NCI-H524 (cell line): ENCODE measurements around the gene DRC3.

Source experiments
- DNase-seq, 2 experiments: peaks; one replicate each; lab custom pipeline; 2025; lab: John Stamatoyannopoulos, UW

The DRC3 gene

DNA sequence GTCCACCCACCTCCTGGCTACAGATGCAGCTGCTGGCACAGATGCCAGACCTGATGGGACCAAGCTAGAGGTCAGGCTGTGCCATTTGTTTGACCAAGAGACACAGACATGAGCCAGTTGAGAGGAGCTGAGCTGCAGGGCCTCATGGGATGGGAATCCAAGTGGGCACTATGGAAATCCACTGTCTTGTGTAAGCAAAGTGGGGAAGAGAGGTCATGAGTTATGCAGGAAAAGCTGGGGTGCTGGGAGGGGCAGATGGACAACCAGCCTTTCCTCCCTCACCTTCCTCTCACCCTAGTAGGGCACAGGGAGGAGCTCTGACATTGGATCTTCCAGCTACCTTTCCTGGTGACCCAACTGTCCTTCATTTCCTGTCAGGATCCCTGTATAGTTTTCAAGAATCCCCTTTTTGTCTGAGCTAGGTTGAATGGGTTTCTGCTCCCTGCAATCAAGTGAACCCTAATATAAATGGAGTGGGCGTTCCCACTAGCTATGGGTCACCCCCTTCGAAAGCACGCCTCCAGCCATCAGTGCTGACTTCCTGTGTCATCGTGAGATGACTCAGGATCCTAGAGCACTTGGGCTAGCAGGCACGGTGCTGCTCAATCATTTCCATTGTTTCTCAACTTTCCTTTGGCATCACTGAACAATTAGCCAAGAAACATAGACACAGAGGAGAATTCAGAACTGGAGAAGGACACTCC, 52.7 kb downstream of the DRC3 start:
- DNase-seq, result no peak

DNA sequence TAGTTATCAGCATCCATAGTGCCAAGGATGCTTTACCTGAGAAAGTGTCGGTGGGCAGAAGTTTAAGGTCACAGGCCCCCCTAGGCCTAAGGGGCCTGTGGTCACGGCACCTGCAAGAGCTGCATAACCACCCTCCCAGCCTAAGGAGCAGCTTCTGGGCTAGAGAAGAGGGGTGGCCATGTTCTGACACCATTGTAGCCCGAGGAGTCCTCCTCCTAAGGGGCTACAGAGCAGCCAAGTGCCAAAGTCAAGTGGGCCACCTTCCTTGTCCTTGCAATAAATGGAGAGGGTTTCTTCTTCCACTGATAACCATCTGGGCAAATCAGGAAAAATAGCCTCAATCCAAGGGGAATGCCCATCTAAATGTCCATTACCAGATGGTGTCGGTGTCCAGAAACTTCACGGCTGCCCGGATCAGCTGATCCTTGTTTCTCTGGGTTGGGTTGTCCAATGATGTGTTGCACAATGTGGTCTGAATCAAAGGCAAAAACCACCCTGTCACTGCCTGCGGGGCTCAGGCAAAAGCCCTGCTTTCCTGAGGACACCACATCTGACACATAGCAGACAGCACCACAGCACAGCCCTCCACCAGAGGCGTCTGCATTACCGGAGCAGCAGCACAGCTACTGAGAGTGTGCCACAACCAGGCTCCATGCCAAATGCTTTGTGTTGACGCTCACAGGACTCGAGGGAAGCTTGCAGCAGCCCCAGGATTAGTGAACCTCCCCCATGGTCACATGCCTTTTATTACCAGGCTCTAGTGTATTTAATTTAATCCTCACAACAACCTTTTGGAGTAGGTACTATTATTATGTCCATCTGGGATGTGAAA, 53.5 kb downstream of the DRC3 start:
- DNase-seq, result peak; percentile 79 to 88

DNA sequence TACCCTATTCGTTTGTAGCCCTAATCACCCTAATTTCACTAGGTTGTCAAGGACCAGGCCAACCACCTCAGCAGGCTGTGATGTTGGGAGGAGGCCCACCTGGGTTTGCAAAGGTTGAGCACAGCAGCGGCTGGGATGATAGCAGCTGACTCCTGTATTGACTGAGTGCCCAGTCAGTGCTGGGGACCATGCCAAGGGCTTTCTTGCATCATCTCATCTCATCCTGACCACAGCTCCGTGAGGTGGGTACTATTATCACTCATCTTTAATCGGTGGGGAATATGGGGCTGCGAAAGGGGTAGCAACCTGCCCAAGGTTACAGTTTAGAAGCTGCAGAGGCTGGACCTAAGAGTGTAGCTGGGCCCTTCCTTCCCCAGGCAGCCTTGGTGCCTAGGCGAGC, 54.6 kb downstream of the DRC3 start:
- DNase-seq, result no peak

DNA sequence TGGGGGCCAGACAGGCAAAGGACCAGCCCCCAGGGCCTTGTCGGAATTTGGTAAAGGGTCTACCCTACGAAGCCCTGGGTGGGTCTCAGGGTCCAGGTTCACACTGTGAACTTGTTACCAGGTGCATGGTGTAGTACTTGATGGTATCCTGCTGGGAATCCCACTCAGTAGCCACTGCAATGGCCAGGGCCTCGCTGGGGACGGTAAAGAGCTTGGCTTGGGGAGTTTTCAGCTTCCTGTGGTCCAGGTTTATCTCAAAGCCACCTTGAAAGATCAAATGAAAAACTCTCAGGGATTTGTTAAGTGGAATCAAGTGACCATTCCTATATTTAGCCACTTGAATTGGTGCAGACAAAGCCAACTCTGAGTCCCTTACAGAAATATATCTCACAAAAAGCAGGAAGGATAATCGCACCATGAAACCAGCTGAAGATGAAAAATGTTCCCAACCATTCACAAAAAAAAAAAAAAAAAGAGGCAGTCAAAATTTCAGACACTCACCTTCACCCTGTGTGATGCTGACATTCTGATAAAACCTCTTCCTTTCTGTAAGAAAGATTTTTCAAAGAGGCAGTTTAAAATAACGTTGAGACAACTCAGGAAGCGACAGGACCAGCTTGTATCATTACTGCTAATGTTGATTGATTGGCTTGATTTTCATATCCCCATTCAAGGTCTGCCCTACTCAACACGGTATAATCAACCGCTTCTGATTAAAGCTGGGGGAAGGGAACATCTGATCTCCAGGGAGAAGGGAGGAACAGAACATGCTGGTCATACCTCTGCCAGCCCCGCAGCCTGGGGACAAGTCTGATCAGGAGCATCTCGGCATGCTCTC, 55.7 kb downstream of the DRC3 start:
- DNase-seq, result peak; percentile 88 to 90

DNA sequence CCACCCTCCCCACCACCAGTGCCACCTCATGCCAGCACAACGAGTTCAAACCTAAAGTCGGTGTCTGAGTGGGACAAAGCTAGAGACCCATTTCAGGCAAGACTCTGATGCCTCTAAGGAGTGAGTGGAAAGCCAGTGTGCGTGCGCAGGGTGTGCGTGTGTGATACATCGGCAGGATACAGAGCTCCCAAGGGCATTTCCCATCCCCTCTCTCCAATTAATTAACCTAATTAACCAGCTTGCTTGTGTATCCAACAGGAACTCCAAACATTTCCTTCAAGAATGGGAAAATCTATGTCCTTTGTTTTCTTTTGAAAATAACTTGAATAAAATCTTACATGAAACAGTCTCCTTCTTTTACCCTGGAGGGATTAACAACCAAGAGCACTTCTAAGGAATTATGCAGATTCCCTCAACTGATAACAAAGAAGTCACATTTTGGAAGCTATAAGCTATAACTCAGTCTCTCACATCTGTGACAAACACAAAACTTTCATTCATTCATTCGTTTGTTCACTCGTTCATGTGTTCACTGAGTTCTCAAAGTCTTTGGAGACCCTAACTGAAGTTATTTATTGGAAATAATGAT, 56.4 kb downstream of the DRC3 start:
- peak; percentile 88 to 90 for DNase-seq

DNA sequence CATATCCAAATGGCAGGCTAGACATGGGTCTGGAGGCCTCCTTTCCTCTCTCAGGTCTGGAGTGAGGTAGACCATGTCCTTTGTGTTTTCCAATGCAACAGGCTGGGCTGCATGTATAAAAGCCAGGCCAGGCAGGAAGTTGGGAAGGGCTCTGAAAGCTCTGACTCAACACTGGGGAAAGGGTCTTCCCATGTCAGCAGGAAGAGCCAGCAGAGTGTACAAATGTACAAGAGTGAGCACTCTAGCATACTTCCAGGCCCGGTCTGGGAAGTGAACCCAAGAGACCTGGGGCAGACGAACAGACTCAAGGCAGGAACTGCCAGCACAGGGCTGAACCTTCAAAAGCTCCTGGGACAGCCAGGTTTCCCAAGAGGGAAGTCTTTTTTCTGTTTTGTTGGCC, 59.3 kb downstream of the DRC3 start:
- DNase-seq, result no peak

DNA sequence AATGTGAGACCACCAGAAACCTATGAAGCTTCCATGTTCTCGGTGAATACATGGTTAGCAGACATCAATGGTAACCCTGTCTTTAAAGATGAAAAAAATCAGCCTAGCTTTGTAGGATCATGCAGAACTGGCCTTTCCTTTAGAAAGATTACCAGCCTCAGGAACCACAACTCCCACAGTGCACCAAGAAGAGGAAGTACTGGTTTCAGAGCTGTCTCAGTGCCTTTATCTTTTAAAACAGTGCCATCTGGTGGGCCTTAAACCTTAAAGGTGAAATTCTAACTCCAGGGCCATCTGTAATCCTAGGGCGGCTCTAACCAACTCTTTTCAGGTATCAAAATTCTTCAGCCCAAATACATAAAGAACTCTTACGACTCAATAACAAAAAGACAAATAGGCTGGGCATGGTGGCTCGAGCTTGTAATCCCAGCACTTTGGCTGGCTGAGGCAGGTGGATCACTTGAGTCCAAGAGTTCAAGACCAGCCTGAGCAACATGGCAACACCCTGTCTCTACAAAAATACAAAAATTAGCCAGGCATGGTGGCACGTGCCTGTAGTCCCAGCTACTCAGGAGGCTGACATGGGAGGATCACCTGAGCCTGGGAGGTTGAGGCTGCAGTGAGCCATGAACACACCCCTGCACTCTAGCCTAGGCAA, 60.9 kb downstream of the DRC3 start:
- peak; percentile 56 to 85 for DNase-seq

DNA sequence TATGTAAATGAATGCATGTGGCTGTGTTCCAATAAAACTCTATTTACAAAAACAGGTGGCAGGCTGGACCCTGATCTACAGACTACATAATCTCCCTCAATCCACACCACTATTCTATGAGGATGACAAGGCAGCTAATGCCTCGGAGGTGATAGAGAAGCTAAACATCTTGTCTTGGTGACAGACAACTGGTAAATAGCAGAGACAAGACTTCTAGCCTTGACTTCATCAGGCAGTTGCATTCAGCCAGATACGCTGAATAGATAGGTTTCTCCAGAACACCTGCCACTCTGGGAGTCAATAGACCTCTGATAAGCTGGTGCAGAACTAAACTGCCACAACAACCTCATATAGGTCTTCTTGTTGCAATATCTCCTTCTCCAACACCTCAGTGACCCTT, 63.0 kb downstream of the DRC3 start:
- no peak for DNase-seq

DNA sequence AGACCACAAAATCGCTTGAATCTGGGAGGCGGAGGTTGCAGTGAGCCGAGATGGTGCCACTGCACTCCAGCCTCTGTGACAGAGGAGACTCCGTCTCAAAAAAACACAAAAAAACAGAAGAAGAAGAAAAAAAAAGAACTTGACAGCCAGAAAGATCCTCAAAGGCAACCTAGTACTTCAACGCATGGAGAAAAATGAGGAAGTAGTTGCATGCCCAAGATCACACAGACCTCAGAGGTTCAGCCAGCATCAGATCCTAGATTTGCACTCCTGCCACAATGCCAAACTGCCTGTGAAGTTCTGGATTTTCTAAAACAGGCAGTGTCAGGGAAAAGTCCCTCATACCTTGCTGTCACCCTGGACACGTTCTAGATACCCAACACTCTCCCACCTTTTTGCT, 64.8 kb downstream of the DRC3 start:
- DNase-seq, result no peak

DNA sequence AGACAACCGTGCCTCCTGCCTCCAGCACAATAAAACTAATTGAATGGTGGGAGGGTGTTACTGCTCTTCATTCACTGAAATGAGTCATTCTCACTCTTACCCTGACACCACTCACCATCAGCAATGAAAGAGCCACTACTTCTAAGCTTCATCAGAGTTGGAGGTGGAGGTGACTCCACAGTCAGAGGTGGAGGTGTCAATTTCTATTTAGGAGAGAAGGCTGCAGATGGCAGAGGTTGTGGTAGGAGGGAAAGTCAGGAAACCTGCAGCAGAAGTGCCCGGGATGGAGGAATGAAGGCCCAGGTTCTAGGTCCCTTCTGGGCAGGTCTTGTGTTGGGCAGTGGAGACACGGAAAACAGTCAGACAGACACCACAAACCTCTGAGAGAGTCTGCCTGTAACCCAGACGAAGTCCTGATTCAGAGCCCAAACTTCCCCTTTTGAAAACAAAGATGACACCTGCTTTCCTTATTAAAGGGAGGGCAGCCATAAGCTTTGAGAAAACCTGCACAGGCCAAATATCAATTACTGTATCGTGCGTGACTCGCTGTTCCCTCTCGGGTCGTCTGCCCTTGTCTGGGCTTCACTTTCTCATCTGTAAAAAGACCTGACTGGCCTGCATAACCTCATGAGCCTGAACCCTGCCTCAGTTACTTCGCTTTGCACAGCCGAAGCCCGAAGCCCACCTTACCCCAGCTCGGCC, 65.6 kb downstream of the DRC3 start:
- no peak for DNase-seq

DNA sequence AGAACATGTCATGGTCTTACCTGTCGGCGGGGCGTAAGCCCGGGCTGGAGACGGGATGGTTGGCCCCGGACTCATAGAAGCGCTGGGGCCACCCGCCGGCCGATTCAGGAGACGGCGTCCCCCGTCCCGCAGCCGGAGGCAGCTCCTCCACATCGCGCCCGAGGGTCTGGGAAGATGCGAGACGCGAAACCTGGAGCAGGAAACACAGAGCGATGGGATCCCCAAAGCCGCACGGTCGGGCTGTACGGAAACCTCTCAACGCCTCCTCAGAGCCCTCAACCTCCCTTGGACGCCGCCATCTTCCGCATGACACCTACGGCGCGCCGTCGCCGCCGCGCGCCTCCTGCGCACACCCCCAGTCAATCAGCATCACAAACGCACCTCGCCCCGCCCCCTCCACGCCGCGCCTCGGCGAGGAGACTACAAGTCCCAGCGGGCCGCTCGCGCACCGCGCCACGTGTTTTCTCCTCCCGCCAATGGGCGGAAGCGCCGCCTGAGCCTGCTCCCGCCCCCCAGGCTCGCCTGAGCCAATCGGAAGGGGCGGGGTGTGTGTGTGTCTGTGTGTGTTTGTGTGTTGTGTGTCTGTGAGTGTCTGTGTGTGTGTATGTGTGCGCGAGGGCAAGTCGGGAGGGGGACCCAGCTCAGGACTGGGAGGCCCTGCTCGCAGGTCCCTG, 66.3 kb downstream of the DRC3 start, which contains the start of the genes ATPAF2 and GID4:
ATPAF2 (minus strand) TSS at position 308 of the 674 bp plus-strand sequence; CDS start at position 153, 155 bp downstream.
GID4 (plus strand) TSS at position 548 of the 674 bp plus-strand sequence; CDS start at position 605, 57 bp downstream.
- peak; percentile 97 to 99 for DNase-seq

DNA sequence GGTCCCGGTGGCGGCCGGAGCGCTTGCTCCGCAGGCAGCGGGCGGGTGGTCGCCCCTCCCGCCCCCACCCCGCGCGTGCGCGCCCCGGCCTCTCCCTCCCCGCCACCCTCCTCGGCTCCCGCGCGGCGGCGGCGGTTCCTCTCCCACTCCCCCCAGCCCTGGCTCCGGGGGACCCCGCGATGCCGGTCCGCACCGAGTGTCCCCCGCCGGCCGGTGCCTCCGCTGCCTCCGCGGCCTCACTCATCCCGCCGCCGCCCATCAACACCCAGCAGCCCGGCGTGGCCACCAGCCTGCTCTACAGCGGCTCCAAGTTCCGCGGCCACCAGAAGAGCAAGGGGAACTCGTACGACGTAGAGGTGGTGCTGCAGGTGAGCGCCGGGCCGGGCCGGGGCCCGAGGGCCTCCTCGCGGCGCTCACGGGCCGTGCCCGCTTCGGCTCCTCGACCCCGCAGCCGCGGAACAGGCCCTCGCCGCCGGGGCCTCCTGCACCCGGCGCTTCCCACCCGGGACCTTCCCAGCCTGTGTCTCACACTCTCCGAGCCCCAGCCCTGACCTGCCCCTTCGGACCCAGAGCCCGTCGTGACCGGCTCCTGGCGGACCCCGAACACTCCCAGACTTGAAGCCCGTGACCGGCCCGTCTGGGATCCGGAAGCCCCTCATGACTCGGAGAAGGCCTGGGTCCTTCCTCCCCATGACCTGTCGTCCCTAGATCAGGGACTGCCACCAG, 67.0 kb downstream of the DRC3 start:
- no peak for DNase-seq

DNA sequence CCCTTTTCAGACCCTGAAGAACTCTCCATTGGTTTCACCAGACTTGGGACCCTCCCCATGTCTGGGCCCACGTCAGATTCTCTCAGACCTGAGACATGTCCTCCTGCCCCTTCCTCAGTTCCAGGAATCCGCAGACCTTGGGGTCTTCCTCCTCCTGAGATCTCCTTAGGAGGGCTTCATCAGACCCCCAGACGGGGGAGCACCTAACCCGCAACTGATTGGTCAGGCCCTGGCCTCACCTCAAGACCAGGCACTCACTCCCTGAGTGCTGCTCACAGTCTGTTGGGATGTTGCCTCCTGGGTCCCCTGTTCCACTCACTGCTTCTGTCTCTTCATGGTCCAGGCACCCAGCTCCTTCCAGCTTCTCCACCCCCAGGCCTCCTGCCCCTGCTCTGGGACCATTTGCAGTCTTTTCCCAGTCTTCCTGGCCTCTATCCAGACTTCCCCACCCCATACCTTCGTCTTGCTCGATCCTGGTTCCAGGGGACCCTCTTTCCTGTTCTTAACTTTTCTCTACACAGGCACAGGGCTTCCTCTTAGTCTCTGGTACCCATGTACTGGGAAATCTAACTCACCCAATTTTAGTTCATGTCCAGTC, 67.7 kb downstream of the DRC3 start:
- no peak for DNase-seq

DNA sequence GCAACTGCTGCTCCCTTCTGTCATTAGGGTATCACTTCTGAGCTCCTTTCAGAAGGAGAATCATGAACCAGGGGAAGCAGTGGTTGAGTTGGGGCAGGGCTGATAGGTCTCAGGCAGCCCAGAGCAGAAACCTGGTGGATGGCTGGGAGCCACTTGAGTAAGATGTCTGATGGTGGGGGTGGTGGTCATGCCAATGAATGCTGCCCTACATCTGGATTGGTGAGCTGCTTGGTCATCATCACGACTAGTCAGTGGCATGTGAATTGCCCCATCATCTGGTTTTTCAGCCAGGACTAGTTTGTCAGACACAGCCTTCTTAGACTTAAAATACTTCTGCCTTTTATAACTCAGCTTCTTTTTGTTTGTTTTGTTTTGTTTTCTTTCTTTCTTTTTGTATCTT, 69.1 kb downstream of the DRC3 start:
- no peak for DNase-seq

DNA sequence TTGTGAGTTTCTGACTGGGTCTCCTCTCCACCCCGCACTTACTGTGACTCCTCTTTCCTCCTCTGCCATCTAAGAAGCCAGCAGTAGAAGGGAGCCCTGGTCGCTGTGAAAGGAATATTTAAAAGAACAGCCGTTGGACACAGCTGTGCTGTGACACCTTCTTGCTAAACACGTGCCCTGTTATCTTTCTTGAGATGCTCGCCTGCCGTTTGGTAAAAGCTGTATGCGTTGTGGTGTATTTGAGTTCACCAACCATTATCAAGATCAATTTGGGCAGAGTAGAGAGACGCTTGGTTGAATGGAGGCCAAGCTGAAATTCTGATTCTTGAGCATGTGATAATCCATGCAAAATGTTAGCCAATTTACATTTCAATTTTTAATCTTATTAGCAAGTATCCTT, 70.3 kb downstream of the DRC3 start:
- peak in 1 of 2 experiments; percentile 45 for DNase-seq

DNA sequence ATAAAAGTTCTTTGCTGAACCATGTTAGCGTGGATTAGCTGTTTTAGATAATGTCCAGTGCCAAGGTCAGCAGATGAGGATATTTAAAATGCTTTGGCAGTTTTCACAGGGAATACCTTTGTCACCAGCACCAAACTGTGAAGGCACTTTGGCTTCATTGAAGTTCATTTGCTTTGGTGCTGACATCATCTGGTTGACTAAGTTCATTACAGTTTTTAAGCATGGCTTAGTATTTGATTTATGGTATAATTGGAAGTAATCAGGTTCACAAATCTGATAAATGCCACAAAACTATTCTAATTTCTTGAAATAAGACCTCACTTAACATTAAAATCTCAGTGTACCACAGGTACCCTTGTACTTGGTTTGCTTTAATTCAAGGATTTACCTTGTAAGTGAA, 70.8 kb downstream of the DRC3 start:
- DNase-seq, result peak in 1 of 2 experiments; percentile 45

DNA sequence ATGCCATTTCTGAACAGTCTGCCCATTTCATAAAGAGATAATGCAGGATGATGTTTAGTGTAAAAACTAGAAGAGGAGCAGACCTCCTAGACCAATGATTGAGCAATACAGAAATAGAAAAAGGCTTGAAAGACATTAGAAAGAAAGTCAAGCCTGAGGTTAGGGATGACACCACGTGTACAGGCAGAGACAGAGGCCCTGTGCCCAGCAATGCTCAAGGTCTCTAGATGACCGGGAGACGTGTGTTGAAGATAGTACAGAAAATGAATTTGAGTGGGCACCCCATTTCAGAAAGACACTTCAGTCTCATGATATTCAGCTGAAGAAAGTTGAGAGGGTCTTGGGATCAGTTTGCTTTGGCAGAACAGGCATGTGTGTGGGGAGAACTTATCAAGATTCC, 71.9 kb downstream of the DRC3 start:
- no peak for DNase-seq

DNA sequence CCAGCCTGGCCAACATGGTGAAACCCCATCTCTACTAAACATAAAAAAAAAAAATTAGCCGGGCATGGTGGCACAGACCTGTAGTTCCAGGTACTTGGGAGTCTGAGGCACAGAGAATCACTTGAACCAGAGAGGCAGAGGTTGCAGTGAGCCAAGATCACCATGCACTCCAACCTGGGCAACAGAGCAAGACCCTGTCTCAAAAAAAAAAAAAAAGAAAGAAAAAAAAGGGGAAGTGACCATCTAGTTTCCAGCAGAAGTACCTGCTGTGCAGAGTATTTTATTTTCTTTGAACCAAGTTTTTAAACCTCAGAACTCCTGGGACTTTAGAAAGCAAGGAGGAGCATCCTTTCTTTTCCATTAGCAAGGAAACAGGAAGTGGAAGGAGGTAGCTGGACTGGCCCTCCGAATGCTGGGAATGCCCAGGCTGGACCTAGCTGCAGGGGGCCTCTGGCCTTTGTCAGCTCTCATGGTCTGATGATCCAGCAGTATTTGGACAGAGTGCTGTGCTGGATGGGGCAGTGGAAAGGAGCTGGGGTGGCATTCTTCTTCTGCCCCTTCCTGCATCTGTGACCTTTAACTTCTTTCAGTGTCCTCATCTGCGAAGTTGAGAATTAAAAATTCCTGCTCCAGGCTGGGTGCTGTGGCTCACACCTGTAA, 73.2 kb downstream of the DRC3 start:
- no peak for DNase-seq

DNA sequence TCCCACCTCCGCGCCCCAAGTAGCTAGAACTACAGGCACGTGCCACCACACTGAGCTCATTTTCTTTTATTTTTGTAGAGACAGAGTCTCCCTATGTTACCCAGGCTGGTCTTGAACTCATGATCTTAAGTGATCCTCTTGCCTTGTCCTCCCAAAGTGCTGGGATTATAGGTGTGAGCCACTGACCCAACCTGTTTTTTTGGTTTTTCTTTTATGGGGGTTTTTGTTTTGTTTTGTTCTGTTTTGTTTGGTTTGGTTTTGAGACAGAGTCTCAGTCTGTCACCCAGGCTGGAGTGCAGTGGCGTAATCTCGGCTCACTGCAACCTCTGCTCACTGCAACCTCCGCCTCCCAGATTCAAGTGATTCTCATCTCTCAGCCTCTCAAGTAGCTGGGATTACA, 82.9 kb downstream of the DRC3 start:
- DNase-seq, result no peak
